CD4-positive, alpha-beta T cell treated with Interleukin-6 for 4 hours (primary cell): ENCODE measurements around the gene ATP6V1G3.
"Not testable (repeated sequence)": the region's sequence is repeated elsewhere in the genome, so short reads cannot be mapped to it uniquely, and the experiment has no call there.

ENCODE experiments used
- DNase-seq: peaks from one replicate; pipeline ENCODE4 v3.0.0-alpha.2; 2020; ENCODE audit warnings: mixed read lengths

ATP6V1G3 gene, protein sequence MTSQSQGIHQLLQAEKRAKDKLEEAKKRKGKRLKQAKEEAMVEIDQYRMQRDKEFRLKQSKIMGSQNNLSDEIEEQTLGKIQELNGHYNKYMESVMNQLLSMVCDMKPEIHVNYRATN

DNA sequence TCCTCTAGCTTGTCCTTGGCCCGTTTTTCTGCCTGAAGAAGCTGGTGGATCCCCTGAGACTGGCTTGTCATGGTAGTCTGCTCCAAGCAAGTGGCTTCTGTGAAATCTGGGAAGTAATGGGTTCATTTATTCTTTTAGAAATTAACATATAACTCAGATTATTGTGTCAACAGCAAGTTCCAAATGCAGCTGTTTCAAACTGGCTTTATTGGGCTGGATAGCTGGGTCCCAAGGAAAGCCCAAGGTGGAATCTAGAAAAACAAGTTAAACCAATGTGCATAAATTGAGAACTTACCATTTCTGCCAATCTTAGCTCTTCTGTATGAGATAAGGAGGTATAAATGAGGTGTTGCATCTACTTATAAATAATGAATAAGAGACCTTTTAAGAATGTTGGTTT lies at the start of gene ATP6V1G3:
ATP6V1G3 (minus strand) TSS at position 101 of the 400 bp plus-strand sequence; CDS start at position 71, 30 bp downstream.
- DNase-seq, result no peak

DNA sequence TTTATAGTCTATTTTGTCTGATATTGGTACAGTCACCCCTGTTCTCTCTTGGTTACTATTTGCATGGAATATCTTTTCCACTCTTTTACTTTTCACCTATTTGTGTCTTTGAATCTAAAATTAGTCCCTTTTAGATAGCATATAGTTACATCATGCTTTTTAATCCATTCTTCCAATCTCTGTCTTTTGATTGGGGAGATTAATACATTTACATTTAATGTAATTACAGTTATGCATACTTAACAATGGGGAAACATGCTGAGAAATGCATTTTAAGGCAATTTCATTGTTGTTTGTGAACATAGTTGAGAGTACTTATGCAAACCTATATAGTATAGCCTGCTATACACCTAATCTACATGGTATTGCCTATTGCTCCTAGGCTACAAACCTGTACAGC lies 48.4 kb upstream of the ATP6V1G3 start:
- DNase-seq, result no peak

DNA sequence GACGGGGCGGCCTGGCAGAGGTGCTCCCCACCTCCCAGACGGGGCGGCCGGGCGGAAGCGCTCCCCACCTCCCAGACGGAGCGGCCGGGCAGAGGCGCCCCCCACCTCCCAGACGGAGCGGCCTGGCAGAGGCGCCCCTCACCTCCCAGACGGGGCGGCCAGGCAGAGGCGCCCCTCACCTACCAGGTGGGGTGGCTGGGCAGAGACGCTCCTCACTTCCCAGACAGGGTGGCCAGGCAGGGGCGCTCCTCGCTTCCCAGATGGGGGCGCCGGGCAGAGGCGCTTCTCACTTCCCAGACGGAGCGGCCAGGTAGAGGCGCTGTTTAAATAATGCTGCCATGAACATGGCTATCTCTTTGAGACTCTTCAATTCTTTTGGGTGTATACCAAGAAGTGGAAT lies 43.7 kb upstream of the ATP6V1G3 start:
- DNase-seq, result no peak

DNA sequence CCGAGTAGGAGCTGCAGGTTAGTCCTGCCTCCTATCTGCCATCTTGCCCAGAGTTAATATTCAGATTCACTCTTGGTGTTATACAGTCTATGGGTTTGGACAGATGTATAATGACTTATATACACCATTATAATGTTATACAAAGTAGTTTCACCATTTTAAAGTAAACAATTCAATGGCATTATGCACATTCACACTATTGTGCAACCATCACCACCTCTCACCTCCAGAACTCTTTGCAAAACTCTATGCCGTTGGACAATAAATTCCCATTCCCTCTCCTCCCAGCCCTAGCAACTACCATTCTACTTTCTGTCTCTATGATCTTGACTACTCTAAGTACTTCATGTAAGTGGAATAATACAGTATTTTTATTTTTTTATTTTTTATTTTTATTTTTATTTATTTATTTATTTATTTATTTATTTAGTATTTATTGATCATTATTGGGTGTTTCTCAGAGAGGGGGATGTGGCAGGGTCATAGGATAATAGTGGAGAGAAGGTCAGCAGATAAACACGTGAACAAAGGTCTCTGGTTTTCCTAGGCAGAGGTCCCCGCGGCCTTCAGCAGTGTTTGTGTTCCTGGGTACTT lies 42.8 kb upstream of the ATP6V1G3 start:
- DNase-seq, result not testable (repeated sequence)

DNA sequence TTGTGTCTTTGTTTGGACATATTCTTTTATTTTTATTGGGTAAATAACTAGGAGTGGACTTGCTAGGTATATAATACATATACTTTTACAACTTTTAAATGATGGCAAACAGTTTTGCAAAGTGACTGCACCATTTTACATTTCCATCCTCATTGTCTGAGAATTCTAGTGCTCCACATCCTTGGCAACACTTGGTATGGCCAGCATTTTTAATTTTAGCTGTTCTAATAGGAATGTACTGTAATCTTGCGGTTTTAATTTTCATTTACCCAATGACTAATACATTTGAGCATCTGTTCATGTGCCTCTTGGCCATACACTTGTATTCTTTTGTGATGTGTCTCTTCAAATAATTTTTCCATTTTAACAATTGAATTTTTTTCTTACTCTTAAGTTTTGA lies 37.0 kb upstream of the ATP6V1G3 start:
- DNase-seq, result no peak

DNA sequence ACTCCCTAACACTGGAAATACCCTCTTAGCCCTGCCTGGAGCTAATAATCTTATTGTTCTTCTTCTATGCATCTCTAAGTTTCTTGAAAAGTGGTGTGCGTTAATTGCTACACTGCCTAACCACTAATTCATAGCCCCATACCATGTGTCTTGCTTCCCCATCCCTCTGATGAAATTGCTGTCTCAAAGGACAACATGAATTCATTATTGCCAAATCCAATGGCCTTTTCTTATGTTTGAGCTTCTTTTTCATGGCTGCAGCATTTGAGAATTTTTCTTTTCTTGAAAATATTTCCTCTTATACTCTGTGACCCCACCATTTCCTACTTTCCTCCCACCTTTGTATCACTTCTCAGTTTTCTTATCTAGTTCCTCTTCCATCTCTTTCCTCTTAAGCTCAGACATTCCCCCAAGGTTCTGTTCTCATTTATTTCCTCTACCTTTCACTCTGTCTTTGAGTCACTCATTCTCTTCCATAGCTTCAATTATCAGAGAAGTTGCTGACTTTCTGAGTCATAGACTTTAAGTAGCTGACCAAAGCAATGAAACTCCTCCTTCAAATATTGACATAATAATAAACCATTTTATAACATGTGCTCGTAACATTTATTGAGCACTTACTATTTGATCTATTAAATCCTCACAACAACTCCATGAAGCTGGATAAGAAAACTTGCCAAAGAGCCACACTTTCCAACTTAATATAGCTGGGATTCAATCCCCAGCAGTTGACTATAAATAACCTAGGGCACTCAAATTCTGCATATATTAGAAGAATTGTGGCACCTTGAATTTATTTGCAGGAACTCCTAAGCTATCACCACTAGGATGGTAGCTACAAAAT lies 35.5 kb upstream of the ATP6V1G3 start:
- no peak for DNase-seq

DNA sequence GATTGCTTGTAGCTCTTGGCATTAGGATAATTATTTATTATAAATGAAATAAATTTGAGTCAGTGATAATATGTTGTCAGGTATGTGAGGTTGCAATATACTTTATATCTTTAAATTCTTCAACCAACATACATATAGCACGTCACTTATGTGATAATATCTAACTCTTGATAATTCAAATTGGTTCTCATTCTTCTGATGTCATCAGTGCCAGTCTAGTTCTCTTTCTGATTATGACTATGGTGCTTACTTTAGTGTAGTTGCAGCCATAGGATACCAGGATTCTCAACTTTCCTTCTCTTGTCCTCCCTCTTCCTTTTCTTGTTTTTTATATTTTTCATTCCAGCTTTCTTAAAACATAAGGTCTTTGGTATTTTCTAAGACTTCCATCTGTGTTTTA lies 34.8 kb upstream of the ATP6V1G3 start:
- no peak for DNase-seq

DNA sequence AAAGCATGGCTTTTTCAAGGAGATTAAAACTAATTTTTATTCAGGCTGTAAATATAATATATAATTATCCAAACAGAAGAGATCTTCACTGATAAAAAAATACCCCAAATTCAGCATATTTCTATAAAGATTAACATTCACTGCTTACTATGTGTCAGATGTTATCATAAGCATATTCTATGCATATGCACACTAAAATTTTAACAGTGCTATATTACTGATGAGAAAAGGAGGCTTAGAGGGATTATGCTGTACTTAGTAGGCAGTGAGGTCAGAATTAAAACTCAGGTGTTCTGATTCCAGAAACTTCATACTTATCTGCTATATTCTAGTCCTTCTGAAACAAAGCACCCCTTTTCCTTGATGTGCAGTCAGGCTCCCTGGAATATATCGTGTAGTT lies 33.8 kb upstream of the ATP6V1G3 start:
- no peak for DNase-seq

DNA sequence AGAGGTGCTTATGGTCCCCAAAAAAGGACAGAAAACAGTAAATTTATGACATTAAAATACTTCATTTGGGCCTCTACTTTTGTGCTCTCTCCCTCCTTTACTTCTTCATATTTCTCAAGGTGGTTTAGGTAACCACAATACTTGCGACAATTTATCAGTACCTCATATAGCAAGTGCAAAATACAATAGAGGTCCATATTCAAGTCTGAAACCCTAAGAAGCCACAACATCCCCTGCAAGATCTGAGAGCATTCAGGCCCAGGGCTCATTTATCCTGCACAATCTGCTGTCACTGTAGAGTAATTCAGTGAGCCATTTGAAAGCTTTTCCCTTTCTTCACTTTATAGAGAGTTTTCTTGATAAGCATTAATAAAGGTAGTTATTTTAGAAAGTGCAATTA lies 24.2 kb upstream of the ATP6V1G3 start:
- peak; percentile 44 for DNase-seq

DNA sequence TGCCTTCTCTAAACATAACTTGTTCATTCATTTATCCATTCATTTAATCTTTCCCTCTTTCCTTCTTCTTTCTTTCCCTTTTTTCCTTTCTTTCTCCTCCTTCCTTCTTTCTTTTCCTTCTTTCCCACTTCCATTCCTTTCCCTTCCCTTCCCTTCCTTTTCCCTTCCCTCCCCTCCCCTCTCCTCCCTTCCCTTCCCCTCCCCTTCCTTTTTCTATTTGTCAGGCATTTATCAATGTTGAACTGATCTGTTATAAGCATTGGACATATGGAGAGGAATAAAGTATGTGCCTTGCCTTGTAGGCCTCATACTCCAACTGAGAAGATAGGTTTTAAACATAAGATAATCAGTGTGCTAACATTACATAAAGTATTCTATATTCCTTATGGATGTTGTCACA lies 23.7 kb upstream of the ATP6V1G3 start:
- DNase-seq, result no peak

DNA sequence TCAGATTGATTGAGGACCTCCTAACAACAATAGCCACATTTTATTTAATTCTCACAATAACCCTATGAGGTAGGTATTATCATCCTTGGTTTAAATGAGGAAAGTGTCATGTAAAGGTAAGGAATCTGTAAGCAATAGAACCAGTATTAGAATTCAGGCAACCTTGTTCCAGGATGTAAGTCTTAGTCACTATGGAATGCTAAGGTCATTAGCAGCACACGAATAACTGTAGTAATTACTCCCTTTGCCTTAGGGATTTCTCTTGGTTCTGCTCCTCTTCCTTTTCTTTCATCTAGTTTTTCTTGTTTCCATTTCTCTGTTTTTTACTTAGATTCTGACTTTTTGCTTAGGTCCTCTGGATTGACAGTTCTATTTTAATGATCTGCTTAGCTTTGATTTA lies 23.1 kb upstream of the ATP6V1G3 start:
- DNase-seq, result no peak

DNA sequence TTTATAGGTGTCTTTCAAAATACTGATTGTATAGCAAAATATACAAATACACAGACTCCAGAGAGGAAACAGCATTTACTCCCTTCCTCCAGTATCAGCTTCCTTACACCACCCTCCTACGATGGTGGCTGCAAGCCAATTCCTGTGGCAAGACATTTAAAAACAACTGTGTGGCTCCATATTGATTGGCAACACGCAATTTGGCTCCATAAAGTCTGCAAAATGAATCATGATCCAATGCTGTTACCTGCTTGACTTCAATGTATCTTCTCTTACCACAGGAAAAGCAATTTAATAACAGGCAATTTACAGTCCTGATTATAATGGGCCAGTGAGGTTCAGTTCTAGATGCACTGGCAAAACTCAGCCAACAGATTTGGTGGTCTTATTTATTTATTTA lies 19.7 kb upstream of the ATP6V1G3 start:
- DNase-seq, result peak; percentile 17

DNA sequence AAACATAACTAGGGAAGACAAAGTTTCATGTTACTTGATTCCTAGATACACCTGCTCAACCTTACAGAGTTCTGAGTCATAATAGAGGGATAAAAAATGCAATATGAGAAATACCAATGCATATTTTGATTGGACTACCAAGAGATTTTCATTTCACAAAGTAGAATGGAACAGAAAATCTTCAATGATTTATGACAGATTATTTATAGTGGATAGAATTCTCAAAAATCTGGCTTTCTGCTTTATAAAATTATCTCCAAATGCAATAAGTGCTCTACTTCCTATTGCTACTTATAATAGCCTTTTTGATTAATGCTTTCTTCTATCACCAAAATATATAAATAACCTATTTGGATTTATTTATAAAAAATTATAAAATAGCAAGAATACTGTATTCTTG lies 18.9 kb upstream of the ATP6V1G3 start:
- no peak for DNase-seq

DNA sequence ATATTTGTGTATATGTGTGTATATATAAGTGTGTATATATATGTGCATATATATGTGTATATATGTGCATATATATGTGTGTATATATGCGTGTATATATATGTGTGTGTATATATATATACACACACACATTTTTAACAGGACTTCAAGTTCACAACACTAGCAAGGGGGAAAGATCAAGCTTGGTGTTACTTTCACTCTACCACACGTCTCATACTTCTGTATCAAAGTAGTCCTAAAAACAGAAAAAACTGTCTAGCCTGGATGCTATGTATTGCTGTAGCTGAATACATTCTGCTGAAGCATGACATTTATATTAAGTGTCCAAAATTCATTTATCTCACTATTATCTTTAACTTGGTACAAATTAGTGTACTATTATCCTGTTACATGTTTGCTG lies 17.9 kb upstream of the ATP6V1G3 start:
- DNase-seq, result no peak

DNA sequence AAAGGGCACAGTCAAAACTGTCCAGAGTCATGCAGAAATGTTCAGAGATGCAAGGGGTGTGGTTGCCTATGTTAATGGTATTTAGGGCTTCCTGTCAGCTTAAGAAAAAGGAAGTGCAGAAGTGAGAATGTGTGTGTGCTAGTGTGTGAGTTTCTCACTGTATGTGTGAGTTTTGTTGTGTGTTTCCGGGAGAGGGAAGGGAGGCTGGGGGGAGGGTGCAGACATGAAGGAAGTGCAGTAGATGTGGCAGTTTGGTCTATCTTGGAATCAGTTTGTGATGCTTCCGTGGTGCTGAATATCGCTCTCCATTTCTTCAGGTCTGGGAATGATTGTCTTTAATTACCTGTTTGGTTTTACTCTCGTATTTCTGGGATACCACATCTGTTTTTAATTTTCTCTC lies 16.5 kb upstream of the ATP6V1G3 start:
- peak; percentile 76 for DNase-seq

DNA sequence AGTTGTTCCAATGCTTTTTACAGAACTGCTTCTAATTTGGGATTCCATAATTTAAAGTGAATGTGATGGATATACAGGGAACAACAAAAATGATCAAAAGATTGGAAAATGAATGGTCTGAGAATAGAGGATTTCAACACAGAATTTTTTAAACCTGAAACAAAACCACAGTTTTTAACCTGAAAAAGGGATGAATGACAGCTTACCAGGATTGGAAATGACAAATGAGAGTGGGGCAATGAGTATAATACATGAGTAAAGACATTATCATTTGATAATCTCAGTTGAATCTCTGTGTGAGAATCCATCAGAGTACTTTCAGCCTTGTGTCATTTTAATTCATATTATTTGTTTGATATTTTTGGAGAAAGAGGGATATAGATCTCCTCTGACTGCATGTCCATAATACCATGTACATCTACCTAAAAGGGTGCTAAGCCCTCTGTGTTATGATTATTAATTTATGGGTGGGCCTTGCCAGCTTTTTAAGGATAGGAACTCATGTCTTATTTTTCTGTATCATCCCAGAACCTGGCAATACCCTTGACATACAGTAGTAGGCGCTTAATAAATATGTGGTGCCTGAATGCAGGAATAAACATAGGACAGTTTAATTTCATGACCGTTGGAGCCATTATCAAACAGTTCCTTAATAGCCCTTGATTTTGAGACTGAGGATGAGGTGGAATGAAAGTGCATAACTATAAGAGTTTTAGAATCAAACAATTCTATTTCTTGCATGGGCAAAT lies 12.4 kb upstream of the ATP6V1G3 start:
- no peak for DNase-seq

DNA sequence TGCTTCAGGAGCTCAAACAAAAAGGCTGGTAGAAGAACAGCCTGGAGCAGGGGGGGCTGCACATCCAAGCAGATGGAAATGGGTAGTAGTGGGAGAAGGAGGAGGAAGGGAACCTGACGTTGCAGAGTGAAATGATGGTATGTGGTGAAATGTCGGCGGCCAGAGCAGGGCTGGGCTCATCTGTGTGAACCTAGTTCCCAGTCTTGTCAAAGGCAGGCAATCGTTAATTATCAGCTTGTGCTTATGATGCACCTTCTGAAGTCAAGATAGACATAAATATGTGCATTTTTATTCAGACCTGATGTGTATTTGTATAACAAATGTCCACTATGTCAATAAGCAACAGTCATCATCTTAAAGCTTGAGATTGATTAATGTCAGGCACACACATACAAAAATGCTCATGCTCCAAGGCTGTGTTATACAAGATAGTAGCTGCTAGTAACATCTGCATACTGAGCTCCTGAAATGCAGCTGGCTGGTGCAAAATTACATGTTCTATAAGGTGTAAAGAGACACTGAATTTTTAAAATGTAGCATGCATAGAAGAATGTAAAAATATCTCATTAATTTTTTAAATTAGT lies 10.6 kb upstream of the ATP6V1G3 start:
- DNase-seq, result no peak

DNA sequence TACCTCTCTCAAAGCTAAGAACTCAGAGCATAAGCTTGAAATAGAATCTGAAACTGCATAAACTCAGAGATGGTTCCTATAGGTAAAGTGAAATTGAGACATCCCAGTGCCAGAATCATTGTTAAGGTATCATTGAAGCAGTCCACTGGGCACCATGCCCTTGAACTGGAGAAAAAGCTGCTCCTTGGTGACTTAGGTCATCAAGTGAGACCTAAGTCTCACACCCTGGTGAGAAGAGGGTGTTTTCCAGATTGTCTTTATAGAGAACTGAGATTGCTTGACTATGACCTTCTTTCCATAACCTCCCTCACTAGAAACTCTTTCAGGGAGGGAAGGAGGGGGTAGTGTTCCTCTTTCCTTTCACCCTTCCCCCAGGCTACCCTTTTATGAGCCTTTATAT lies 9.4 kb upstream of the ATP6V1G3 start:
- no peak for DNase-seq

DNA sequence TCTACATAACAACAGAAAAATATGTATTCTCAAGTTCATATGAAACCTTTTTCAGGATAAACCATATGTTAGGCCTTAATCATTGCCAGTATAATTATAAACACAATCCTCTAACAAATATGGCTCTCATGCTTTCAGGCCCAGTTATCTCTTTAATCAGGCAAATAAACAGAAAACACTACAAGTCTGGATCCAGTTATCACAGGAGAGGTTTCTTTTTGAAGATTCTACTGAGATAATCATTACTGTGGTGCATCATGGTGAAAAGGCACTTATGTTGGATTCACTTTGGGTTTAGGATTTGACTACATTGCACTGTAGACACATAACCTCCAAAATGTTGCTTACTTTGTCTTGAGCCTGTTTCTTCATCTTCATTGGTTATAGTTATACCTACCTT lies 8.4 kb upstream of the ATP6V1G3 start:
- DNase-seq, result no peak

DNA sequence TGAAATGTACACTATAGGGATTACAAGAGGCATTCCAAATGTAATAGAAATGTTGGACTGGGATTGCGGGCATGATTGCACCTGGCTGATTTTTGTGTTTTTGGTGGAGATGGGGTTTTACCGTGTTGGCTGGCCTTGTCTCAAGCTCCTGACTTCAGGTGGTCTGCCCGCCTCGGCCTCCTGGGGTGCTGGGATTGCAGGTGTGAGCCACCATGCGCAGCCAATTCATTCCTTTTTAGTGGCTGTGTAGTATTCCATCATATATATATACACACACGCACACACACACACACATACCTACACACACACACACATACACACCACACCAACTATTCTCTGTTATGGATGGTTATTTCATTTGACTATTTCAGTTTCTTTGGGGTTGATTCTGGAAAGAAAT lies 4.7 kb upstream of the ATP6V1G3 start:
- DNase-seq, result no peak

DNA sequence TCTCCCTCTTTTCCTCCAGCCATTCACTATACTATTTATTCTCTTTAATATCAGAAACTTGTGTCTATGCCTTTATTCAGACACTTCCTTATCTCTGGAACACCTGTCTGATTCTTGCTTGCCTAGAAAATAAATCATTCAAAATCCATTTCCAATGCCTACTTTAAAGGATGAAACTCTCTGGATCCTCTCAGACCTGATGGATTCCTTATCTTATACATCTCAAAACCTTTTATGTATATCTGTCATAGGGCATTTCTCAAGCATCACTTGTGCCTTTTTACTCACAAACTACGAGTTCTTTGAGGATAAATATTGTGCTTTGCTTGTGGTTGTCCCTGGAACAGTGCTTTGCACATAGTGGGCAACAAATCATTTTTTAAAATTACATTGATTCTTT lies 3.8 kb upstream of the ATP6V1G3 start:
- DNase-seq, result no peak

DNA sequence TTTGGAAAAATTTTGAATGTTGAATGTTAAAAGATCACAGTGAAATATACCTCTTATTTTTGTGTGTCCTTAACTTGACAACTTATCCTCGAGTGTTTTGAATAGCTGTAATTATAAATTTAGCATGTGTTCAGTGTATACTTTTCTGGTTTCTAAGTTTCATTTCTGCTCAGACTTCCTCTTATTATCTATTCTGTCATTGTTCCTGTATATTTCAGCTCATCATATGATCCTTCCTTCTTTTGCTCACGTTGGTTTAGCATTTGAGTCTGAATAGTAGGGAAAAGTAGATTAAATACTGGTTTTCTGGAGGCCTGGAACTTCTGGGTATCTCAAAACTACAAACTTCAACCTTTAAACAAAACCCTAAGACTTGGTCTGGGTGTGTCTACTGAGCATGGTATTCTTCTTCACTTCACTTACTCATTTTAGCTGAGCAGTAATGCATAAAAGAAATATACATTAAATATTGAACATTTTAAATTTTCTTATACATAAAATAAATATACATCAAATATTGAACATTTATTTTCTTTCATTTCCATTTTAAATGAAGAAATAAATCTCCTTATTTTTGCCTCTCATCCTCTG lies 3.3 kb upstream of the ATP6V1G3 start:
- DNase-seq, result no peak

DNA sequence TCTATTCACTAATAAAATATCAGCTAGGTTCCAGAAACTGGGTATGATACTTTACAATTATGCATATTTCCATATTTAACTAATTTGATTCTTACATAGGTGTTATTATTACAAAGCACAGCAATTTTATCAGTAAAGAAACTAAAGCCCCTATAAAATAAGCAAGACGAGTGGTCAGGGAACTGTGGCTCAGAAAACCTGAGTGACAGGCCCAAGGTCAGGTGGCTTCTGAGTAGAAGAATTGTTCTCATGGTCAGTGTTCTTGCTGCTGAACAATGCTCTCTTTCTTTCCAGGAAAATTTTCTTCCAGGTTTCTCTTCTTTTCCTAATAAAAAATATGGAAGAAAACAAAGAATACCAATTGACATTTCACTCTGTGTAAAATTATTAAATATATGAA lies 2.2 kb upstream of the ATP6V1G3 start:
- DNase-seq, result no peak
